Peyer's patch (tissue), 4 donors: ENCODE results near the gene FAM20C.

Source experiments
- CTCF ChIP-seq, 6 experiments: fragments of 450-650 bp in 4 of 6; fragments of 200-600 bp in 2 of 6; sonication (generic) in 1 of 6; IDR thresholded peaks; one replicate each; pipeline ENCODE4 v1.5.1; 2017 to 2019; ENCODE audit warnings: antibody characterized with exemption in 6 of 6, mild to moderate bottlenecking in 3 of 6, moderate library complexity in 1 of 6
- POLR2A ChIP-seq, 2 donors: fragments of 450-650 bp; IDR thresholded peaks; one replicate each; pipeline ENCODE4 v1.5.1; 2017; ENCODE audit warnings: antibody characterized with exemption in 2 of 2, mild to moderate bottlenecking in 2 of 2, moderate library complexity in 2 of 2

- TF ChIP-seq CTCF (IDR thresholded peaks at IDR 0.05), result no peak
- no peak for TF ChIP-seq POLR2A (IDR thresholded peaks at IDR 0.05)
Observed at GRCh38 chr7:246451-246850, 54.1 kb downstream of the FAM20C start.
